MM.1S (cell line): ENCODE measurements around the gene NPSR1.

Experiments used
- CTCF ChIP-seq: fragments of 300-600 bp; sonication (generic); IDR thresholded peaks from 2 replicates; pipeline ENCODE4 v1.5.1; 2016; ENCODE audit warnings: antibody characterized with exemption, low read length, mixed read lengths
- EZH2 ChIP-seq: fragments of 300-600 bp; sonication (generic); optimal IDR thresholded peaks from 2 replicates; pipeline ENCODE3; 2017; ENCODE audit warnings: low read depth, mild to moderate bottlenecking, antibody characterized with exemption, low read length, mixed read lengths
- EZH2phosphoT487 ChIP-seq: fragments of 300-600 bp; sonication (generic); IDR thresholded peaks from 2 replicates; pipeline ENCODE4 v1.6.1; 2018; ENCODE audit warnings: antibody characterized with exemption, low read length

DNA sequence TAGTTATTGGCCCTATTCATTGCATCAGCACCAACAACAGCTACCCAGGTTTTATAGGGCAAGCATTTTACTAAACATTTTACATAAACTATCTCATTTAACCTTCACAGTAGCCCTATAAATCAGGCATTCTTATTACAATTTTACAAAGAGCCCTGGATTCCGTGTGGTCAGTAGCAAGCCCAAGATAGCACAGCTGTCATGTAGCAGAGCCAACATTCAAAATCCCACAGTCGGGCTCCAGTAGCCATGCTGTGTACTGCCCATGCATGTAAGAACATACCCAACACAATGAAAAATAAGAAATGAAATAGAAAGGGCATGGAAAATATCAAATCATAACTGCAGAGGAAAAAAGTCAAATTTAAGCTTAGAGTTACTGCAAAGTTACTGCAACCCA lies 102.3 kb downstream of the NPSR1 start:
- no peak for TF ChIP-seq CTCF
- TF ChIP-seq EZH2 = no peak
- TF ChIP-seq EZH2phosphoT487 = no peak
